ENCODE data around the gene FTSJ1.

The FTSJ1 gene

DNA sequence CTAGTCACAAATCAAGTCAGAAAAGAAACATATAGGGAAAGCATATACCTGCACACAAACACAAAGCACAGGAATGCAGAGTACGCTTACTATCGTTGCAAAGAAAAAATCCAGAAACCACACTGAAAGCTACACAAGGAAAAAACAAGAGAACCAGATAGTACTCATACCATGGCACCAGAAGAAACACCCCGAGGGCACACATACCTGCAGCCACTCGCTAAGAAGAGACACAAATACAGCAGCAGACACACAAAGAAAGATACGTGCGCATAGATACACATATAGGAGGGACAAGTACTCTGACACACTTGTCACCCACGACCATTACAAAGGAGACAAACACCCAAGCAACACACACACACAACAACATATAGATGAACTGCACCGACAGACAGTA lies 4.5 kb upstream of the FTSJ1 start:
- Histone ChIP-seq H3K9ac (ENCODE audit: low read depth, low read length) (no peak overlapping the region), H3K4me3 (ENCODE audit: low read length) (no peak overlapping the region)
- WGBS, result 83% methylated on average over 7 of the region's 8 CpGs

DNA sequence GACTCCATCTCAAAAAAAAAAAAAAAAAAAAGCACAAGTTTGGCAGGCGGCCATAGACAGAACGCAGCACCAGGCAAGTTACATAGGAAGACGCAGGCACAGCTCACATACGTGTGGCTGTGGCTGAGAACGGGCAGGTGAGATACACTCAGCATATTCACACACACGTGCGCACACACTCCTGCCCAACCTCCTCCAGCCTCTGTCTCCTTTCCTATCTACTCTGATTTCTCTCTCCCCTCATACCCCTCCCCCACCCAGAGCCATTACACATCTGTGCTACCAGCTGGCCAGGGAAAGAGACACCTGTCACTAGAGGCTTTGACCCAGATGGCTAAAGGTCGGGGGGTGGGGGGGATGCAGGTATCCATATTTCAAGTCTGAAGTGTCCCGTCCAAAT lies 3.8 kb upstream of the FTSJ1 start:
- 85% methylated on average over 7 of the region's 9 CpGs for WGBS
- H3K27ac ChIP-seq (ENCODE audit: low read depth, low read length), result no peak overlapping the region
- no peaks in the 10 kb centered on the region for H3K9me3 ChIP-seq (ENCODE audit: insufficient read depth, low read depth, low read length)
- no peaks in the 10 kb centered on the region for H3K36me3 ChIP-seq (ENCODE audit: insufficient read depth, low read length)
- peaks cover 23% of the 10 kb centered on the region; the same call in 1 of the 2 replicates for H3K4me1 ChIP-seq (ENCODE audit: insufficient read depth, low read length)
- H3K9ac ChIP-seq (ENCODE audit: low read depth, low read length), result no peak overlapping the region
- no peaks in the 10 kb centered on the region for H3K27me3 ChIP-seq (ENCODE audit: insufficient read depth, low read length)
- H3K4me3 ChIP-seq (ENCODE audit: low read length), result no peak overlapping the region

More for the DNA sequence above, 4.5 kb upstream of the FTSJ1 start:
- Histone ChIP-seq H3K36me3 (ENCODE audit: insufficient read depth, low read length) (no peaks in the 10 kb centered on the region), H3K4me1 (ENCODE audit: insufficient read depth, low read length) (peaks cover 23% of the 10 kb centered on the region; the same call in 1 of the 2 replicates), H3K9me3 (ENCODE audit: insufficient read depth, low read depth, low read length) (no peaks in the 10 kb centered on the region), H3K27me3 (ENCODE audit: insufficient read depth, low read length) (no peaks in the 10 kb centered on the region), H3K27ac (ENCODE audit: low read depth, low read length) (no peak overlapping the region)

DNA sequence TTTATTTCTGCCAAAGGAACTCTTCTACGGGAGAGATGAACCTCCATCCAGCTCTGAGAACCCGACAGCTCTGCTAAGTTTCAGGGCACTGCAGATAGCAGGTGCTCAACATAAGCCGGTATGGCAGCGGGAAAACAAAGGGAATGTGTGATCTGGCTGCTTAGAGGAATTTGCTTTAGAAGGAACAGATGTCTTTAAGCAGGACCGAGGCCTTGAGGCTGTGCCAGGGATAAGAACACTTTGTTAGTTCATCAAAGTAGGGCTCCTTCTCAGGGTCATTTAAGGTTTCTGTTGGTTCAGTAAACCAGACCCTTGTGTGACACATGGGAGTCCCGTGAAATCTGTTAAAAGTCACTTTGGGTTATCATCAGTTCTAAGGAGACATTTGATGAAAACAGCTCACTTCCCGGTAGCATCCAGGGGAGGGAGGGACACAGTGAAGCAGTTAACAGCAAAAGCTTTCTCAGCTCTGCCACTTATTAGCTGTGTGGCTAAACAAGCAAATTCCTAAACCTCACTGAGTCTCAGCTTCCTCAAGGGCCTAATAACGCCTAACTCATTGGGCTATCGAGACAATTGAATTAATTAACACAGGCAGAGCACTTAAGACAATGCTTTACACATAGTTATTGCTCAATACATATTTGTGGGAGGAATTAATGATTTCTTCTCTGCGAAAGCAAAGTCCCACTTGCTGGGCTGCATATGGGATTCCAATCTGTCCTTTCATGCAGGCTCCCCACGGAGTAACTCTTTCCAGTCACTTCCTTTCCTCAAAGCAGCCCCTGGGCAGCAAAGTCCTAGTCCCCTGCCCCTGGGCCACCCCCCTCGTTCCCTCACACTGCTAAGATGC lies 2.9 kb upstream of the FTSJ1 start:
- H3K27me3 ChIP-seq (ENCODE audit: insufficient read depth, low read length), result no peaks in the 10 kb centered on the region
- H3K9ac ChIP-seq (ENCODE audit: low read depth, low read length), result 0 out of 2 replicates have a peak overlapping the region, but pooled peaks have one; percentile 30
- peak overlapping the region; percentile 82 for H3K27ac ChIP-seq (ENCODE audit: low read depth, low read length)
- 0 out of 2 replicates have a peak overlapping the region, but pooled peaks have one; percentile 15 for H3K4me3 ChIP-seq (ENCODE audit: low read length)
- H3K36me3 ChIP-seq (ENCODE audit: insufficient read depth, low read length), result no peaks in the 10 kb centered on the region
- WGBS, result 25% methylated on average over 12 of the region's 12 CpGs
- peaks cover 23% of the 10 kb centered on the region; the same call in 1 of the 2 replicates for H3K4me1 ChIP-seq (ENCODE audit: insufficient read depth, low read length)
- no peaks in the 10 kb centered on the region for H3K9me3 ChIP-seq (ENCODE audit: insufficient read depth, low read depth, low read length)

DNA sequence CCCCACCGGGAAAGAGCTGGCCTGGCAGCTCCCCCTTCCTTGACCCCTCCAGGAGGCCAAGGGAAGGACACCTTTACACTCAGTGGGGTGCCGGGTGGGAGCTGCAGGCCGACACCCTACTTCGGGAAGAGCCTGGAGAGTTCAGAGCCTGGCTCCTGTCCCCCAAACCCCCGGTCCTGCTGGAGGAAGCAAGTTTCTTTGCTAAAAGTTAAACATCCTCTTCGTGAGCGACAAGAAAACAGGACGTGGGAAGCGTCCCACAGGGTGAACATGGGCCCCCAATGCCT lies 2.4 kb upstream of the FTSJ1 start:
- H3K36me3 ChIP-seq (ENCODE audit: insufficient read depth, low read length), result peaks cover 2% of the 10 kb centered on the region; the same call in 1 of the 2 replicates
- H3K9me3 ChIP-seq (ENCODE audit: insufficient read depth, low read depth, low read length), result no peaks in the 10 kb centered on the region
- H3K27ac ChIP-seq (ENCODE audit: low read depth, low read length), result peak overlapping the region; percentile 82
- 30% methylated on average over 9 of the region's 9 CpGs for WGBS
- peaks cover 23% of the 10 kb centered on the region; the same call in 1 of the 2 replicates for H3K4me1 ChIP-seq (ENCODE audit: insufficient read depth, low read length)
- no peak overlapping the region for H3K9ac ChIP-seq (ENCODE audit: low read depth, low read length)
- H3K4me3 ChIP-seq (ENCODE audit: low read length), result 0 out of 2 replicates have a peak overlapping the region, but pooled peaks have one; percentile 15
- H3K27me3 ChIP-seq (ENCODE audit: insufficient read depth, low read length), result no peaks in the 10 kb centered on the region

DNA sequence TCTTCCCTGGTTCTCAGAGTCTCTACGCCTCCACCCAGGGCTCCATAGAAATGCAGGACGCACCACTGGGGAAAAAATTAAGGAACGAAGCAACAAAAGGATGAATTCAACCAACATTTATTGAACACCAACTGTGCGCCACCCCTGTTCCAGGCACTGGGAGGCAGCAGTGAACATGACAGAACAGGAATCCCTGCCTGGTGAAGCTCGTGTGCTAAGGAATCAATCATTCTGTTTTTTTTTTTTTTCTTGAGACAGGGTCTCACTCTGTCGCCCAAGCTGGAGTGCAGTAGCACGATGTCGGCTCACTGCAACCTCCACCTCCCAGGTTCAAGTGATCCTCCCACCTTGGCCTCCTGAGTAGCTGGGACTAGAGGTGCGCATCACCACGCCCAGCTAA lies 1.9 kb upstream of the FTSJ1 start:
- peak overlapping the region; percentile 82 for H3K27ac ChIP-seq (ENCODE audit: low read depth, low read length)
- no peaks in the 10 kb centered on the region for H3K27me3 ChIP-seq (ENCODE audit: insufficient read depth, low read length)
- 43% methylated on average over 9 of the region's 10 CpGs for WGBS
- H3K36me3 ChIP-seq (ENCODE audit: insufficient read depth, low read length), result peaks cover 4% of the 10 kb centered on the region; the same call in 1 of the 2 replicates
- peaks cover 23% of the 10 kb centered on the region; the same call in 1 of the 2 replicates for H3K4me1 ChIP-seq (ENCODE audit: insufficient read depth, low read length)
- H3K4me3 ChIP-seq (ENCODE audit: low read length), result no peak overlapping the region
- H3K9ac ChIP-seq (ENCODE audit: low read depth, low read length), result no peak overlapping the region; the same call in 1 of the 2 replicates
- H3K9me3 ChIP-seq (ENCODE audit: insufficient read depth, low read depth, low read length), result no peaks in the 10 kb centered on the region

DNA sequence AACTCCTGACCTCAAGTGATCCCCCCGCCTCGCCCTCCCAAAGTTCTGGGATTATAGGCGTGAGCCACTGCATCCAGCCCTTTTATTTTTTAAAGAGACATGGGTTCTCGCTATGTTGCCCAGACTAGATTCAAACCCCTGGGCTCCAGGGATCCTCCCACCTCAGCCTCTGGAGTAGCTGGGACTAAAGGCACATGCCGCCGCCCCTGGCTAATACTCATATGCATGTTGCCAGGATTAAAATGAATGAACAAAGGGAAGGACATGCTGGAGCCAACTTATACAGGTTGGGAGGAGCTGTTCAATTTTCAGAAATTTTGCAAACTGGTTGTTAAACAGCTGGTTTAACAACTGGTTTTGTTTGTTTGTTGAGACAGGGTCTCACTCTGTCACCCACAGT lies 1.4 kb upstream of the FTSJ1 start:
- H3K27ac ChIP-seq (ENCODE audit: low read depth, low read length), result no peak overlapping the region
- H3K27me3 ChIP-seq (ENCODE audit: insufficient read depth, low read length), result no peaks in the 10 kb centered on the region
- WGBS, result 75% methylated on average over 6 of the region's 6 CpGs
- no peak overlapping the region for H3K9ac ChIP-seq (ENCODE audit: low read depth, low read length)
- no peak overlapping the region for H3K4me3 ChIP-seq (ENCODE audit: low read length)
- peaks cover 7% of the 10 kb centered on the region; the same call in 1 of the 2 replicates for H3K36me3 ChIP-seq (ENCODE audit: insufficient read depth, low read length)
- H3K4me1 ChIP-seq (ENCODE audit: insufficient read depth, low read length), result peaks cover 23% of the 10 kb centered on the region; the same call in 1 of the 2 replicates
- H3K9me3 ChIP-seq (ENCODE audit: insufficient read depth, low read depth, low read length), result no peaks in the 10 kb centered on the region

DNA sequence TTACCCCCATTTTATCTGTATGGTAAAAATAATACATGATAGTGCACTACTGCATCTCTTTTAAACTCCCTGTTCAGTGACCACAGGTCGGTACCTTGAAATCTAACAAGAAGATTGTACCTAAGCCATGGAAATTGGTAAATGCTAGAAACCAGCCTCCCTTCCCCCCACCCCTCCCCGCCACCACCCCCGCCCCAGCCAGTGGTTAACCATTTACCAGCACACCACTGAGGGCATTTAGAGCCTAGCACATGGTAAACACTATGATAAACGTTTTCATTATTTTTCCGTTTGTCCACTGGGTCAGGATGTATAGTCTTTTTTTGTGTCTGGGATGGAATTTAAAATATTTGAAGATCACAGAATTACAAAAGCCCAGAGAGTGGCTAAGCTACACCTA lies 703 bp upstream of the FTSJ1 start:
- Histone ChIP-seq H3K4me3 (ENCODE audit: low read length) (peak overlapping the region; percentile 99), H3K36me3 (ENCODE audit: insufficient read depth, low read length) (peaks cover 7% of the 10 kb centered on the region; the same call in 1 of the 2 replicates), H3K27me3 (ENCODE audit: insufficient read depth, low read length) (no peaks in the 10 kb centered on the region), H3K9me3 (ENCODE audit: insufficient read depth, low read depth, low read length) (no peaks in the 10 kb centered on the region), H3K27ac (ENCODE audit: low read depth, low read length) (no peak overlapping the region; the same call in 1 of the 2 replicates), H3K4me1 (ENCODE audit: insufficient read depth, low read length) (peaks cover 21% of the 10 kb centered on the region; the same call in 1 of the 2 replicates), H3K9ac (ENCODE audit: low read depth, low read length) (peak overlapping the region; percentile 90)
- no CpG with 5 or more reads among the region's 5 CpGs for WGBS

DNA sequence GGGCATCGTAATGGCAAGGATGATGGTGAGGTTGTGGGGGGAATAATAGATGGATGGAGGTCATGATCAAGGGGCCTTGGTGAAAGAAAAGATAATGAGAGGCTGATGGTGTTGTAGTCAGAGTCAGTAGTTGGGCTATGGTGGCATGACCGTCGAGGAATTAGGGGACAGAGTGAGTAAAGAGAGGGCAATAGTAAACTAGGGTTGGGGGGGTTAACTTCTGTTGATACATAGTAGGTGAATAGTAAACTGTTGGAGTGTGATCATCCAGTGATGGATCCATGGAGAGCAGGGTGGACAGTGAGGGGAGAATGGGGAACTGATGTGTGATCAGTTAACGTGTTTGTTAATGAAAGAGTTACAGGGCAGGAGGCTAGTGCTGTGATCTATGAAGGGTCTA lies 920 bp downstream of the FTSJ1 start:
- Histone ChIP-seq H3K27ac (ENCODE audit: low read depth, low read length) (no peak overlapping the region), H3K9ac (ENCODE audit: low read depth, low read length) (peak overlapping the region; percentile 90), H3K36me3 (ENCODE audit: insufficient read depth, low read length) (peaks cover 20% of the 10 kb centered on the region), H3K4me3 (ENCODE audit: low read length) (peak overlapping the region; percentile 99), H3K9me3 (ENCODE audit: insufficient read depth, low read depth, low read length) (no peaks in the 10 kb centered on the region), H3K27me3 (ENCODE audit: insufficient read depth, low read length) (no peaks in the 10 kb centered on the region), H3K4me1 (ENCODE audit: insufficient read depth, low read length) (peaks cover 21% of the 10 kb centered on the region; the same call in 1 of the 2 replicates)
- 46% methylated on average over 4 of the region's 4 CpGs for WGBS

DNA sequence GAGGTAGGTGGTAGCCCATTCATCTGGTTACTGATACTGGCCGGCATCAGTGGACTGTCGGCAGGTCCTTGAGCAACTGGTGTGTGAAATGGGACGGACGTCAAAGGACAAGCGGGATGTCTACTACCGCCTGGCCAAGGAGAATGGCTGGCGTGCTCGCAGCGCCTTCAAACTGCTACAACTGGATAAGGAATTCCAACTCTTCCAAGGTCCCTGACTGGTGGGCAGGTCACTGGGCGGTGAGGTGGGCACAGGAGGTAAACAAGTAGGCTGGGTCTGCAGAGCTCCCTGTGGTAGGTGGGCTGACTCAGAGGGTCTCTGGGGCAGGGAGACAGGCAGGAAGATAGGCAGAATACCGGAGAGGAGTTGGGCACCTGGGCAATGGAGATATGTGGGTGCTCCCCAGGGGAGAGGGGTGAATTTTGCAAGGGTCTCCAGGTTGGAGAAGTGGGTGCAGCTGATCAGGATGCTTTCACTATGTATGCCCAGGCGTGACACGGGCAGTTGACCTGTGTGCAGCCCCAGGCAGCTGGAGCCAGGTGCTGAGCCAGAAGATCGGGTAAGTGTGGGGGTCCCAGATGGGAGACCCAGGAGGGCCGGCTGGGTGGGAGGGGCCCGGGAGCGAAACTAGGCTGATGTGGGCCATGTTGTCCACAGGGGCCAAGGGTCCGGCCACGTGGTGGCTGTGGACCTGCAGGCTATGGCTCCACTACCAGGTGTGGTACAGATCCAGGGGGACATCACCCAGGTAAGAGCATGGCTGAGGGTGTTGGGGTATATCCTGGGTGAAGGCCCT lies 2.2 kb downstream of the FTSJ1 start:
- H3K4me1 ChIP-seq (ENCODE audit: insufficient read depth, low read length), result peaks cover 10% of the 10 kb centered on the region; the same call in 1 of the 2 replicates
- WGBS, result 92% methylated on average over 19 of the region's 19 CpGs
- H3K4me3 ChIP-seq (ENCODE audit: low read length), result no peak overlapping the region

DNA sequence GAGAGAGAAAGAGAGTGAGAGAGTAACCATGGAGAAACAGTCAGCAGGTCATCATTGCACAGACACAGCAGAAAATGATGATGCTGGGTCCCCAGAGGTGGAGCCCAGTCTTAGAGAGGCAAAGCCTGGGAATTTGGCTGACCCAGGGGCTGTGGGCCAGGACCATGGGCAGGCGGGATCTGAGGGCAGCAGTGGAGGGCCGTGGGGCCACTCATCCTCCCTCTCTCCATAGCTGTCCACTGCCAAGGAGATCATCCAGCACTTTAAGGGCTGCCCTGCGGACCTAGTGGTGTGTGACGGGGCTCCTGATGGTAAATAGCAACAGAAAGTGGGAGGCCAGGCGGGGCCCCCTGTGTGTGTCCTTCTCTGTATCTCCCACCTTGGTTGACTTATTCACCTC lies 2.8 kb downstream of the FTSJ1 start:
- no peaks in the 10 kb centered on the region for H3K9me3 ChIP-seq (ENCODE audit: insufficient read depth, low read depth, low read length)
- H3K27me3 ChIP-seq (ENCODE audit: insufficient read depth, low read length), result no peaks in the 10 kb centered on the region
- H3K36me3 ChIP-seq (ENCODE audit: insufficient read depth, low read length), result peaks cover 38% of the 10 kb centered on the region
- H3K27ac ChIP-seq (ENCODE audit: low read depth, low read length), result no peak overlapping the region
- WGBS, result 99% methylated on average over 5 of the region's 5 CpGs
- no peak overlapping the region for H3K4me3 ChIP-seq (ENCODE audit: low read length)
- no peak overlapping the region for H3K9ac ChIP-seq (ENCODE audit: low read depth, low read length)
- peaks cover 4% of the 10 kb centered on the region; the same call in 1 of the 2 replicates for H3K4me1 ChIP-seq (ENCODE audit: insufficient read depth, low read length)

More for the DNA sequence above, 2.2 kb downstream of the FTSJ1 start:
- Histone ChIP-seq H3K9me3 (ENCODE audit: insufficient read depth, low read depth, low read length) (no peaks in the 10 kb centered on the region), H3K27me3 (ENCODE audit: insufficient read depth, low read length) (no peaks in the 10 kb centered on the region), H3K27ac (ENCODE audit: low read depth, low read length) (no peak overlapping the region), H3K9ac (ENCODE audit: low read depth, low read length) (no peak overlapping the region), H3K36me3 (ENCODE audit: insufficient read depth, low read length) (peaks cover 32% of the 10 kb centered on the region)

DNA sequence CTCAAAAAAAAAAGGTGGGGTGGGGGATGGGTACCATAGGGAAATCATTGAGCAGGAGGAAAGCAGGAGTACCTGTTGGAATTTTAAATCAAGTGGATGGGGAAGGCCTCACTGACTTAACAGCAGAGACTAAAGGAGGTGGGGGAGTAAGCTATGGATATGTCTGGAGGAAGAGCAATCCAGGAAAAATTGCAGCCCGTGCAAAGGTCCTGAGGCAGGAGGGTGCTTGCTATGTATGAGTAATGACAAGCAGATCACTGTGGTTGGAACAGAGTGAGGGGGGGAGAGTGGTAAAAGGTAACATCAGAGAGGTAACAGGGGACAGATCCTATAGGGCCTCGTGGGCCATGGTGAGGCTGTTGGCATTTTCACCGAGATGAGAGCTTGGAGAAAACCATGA lies 4.1 kb downstream of the FTSJ1 start:
- Histone ChIP-seq H3K4me1 (ENCODE audit: insufficient read depth, low read length) (no peaks in the 10 kb centered on the region), H3K27me3 (ENCODE audit: insufficient read depth, low read length) (no peaks in the 10 kb centered on the region), H3K4me3 (ENCODE audit: low read length) (no peak overlapping the region), H3K9me3 (ENCODE audit: insufficient read depth, low read depth, low read length) (no peaks in the 10 kb centered on the region), H3K36me3 (ENCODE audit: insufficient read depth, low read length) (peaks cover 44% of the 10 kb centered on the region), H3K27ac (ENCODE audit: low read depth, low read length) (no peak overlapping the region), H3K9ac (ENCODE audit: low read depth, low read length) (no peak overlapping the region)
- WGBS, result 90% methylated on average over 3 of the region's 3 CpGs
